ENCODE data around the gene FNBP1.

GRCh38 chr9:129979071-129979745 is 63.8 kb downstream of the FNBP1 start:
- TF ChIP-seq EZH2 (IDR thresholded peaks at IDR 0.05; ENCODE audit: borderline replicate concordance) (no peak), CTCF (IDR thresholded peaks at IDR 0.05; ENCODE audit: poor library complexity) (no peak), EZH2phosphoT487 (IDR thresholded peaks at IDR 0.05; ENCODE audit: low read depth, severe bottlenecking, unreplicated experiment) (no peak)

All from hepatocyte (in vitro differentiated cells).